Liver (tissue), 9 donors: ENCODE measurements around the gene PKN2. TPM values are rescaled to one million over a fixed set of nuclear protein-coding genes. Genes with fewer than 3 reads are reported as not detected.
"Not testable (repeated sequence)": the region's sequence is repeated elsewhere in the genome, so short reads cannot be mapped to it uniquely, and the experiment has no call there.

Source experiments
- DNase-seq: peaks from one replicate; pipeline ENCODE4 v3.0.0-alpha.2; 2017; ENCODE audit warnings: low spot score
- H3K27ac ChIP-seq, 2 donors: one replicate each; pipeline ENCODE4 v1.7.0; 2013; ENCODE audit warnings: inconsistent platforms in 2 of 2, low read length in 2 of 2, control low read depth in 1 of 2, low read depth in 1 of 2, mild to moderate bottlenecking in 1 of 2
- H3K27me3 ChIP-seq, 4 donors: one replicate each; pipeline versions ENCODE4 v1.6.1 to v1.7.0; 2013; ENCODE audit warnings: low read length in 3 of 4, inconsistent platforms in 1 of 4, mild to moderate bottlenecking in 1 of 4, moderate library complexity in 1 of 4; ENCODE audit not compliant: control insufficient read depth in 4 of 4, insufficient read depth in 4 of 4
- H3K36me3 ChIP-seq, 4 donors: one replicate each; pipeline versions ENCODE4 v1.6.1 to v1.7.0; 2013; ENCODE audit warnings: low read length in 3 of 4, mild to moderate bottlenecking in 3 of 4, low read depth in 1 of 4, moderate library complexity in 1 of 4; ENCODE audit not compliant: control insufficient read depth in 4 of 4, insufficient read depth in 3 of 4
- H3K4me1 ChIP-seq, 4 donors: one replicate each; pipeline versions ENCODE4 v1.6.1 to v1.7.0; 2013; ENCODE audit warnings: low read length in 3 of 4, mild to moderate bottlenecking in 3 of 4, moderate library complexity in 1 of 4; ENCODE audit not compliant: control insufficient read depth in 4 of 4, insufficient read depth in 4 of 4
- H3K4me3 ChIP-seq, 3 donors: one replicate each; pipeline versions ENCODE4 v1.6.1 to v1.7.0; 2013; ENCODE audit warnings: low read length in 3 of 3, control low read depth in 1 of 3, low read depth in 1 of 3, mild to moderate bottlenecking in 1 of 3
- H3K9ac ChIP-seq, 2 donors: one replicate each; pipeline ENCODE4 v1.7.0; 2013; ENCODE audit warnings: low read length in 2 of 2, mild to moderate bottlenecking in 2 of 2, moderate library complexity in 2 of 2, control low read depth in 1 of 2, low read depth in 1 of 2
- H3K9me3 ChIP-seq, 4 donors: one replicate each; pipeline versions ENCODE4 v1.6.1 to v1.7.0; 2013; ENCODE audit warnings: low read length in 3 of 4; ENCODE audit not compliant: control insufficient read depth in 4 of 4
- ATF3 ChIP-seq: IDR thresholded peaks from 2 replicates; pipeline ENCODE4 v1.6.1; 2016; ENCODE audit warnings: antibody characterized with exemption
- CTCF ChIP-seq: fragments of 150-350 bp; IDR thresholded peaks from 2 replicates; pipeline ENCODE4 v1.5.1; 2017; ENCODE audit warnings: improper control_type of control experiment, low read depth, low read length; ENCODE audit not compliant: missing input control
- FOXA1 ChIP-seq: IDR thresholded peaks from 2 replicates; pipeline ENCODE4 v1.6.1; 2016; ENCODE audit warnings: antibody characterized with exemption
- FOXA2 ChIP-seq: IDR thresholded peaks from 2 replicates; pipeline ENCODE4 v1.6.1; 2016; ENCODE audit warnings: antibody characterized with exemption
- GABPA ChIP-seq, 2 donors: IDR thresholded peaks in 1 of 2; conservative IDR thresholded peaks in 1 of 2; 2 replicates each; pipeline ENCODE4 v1.6.1; 2016; ENCODE audit warnings: antibody characterized with exemption in 2 of 2, mild to moderate bottlenecking in 1 of 2, moderate library complexity in 1 of 2
- HNF4G ChIP-seq: IDR thresholded peaks from 2 replicates; pipeline ENCODE4 v1.6.1; 2016; ENCODE audit warnings: antibody characterized with exemption
- JUND ChIP-seq, 2 donors: IDR thresholded peaks; 2 replicates each; pipeline ENCODE4 v1.6.1; 2016; ENCODE audit warnings: antibody characterized with exemption in 2 of 2
- MAX ChIP-seq: IDR thresholded peaks from 2 replicates; pipeline ENCODE4 v1.6.1; 2016; ENCODE audit warnings: antibody characterized with exemption
- NR2F2 ChIP-seq: IDR thresholded peaks from 2 replicates; pipeline ENCODE4 v1.6.1; 2016; ENCODE audit warnings: antibody characterized with exemption
- RAD21 ChIP-seq, 2 donors: IDR thresholded peaks; 2 replicates each; pipeline ENCODE4 v1.6.1; 2016; ENCODE audit warnings: antibody characterized with exemption in 2 of 2, mild to moderate bottlenecking in 2 of 2
- REST ChIP-seq: IDR thresholded peaks from 2 replicates; pipeline ENCODE4 v1.6.1; 2016; ENCODE audit warnings: antibody characterized with exemption, mild to moderate bottlenecking
- RXRA ChIP-seq, 2 donors: IDR thresholded peaks; 2 replicates each; pipeline ENCODE4 v1.6.1; 2017 to 2018; ENCODE audit warnings: antibody characterized with exemption in 2 of 2, mild to moderate bottlenecking in 1 of 2
- SP1 ChIP-seq: IDR thresholded peaks from 2 replicates; pipeline ENCODE4 v1.6.1; 2018; ENCODE audit warnings: antibody characterized with exemption, mild to moderate bottlenecking
- TAF1 ChIP-seq: conservative IDR thresholded peaks from 2 replicates; pipeline ENCODE4 v1.6.1; 2016; ENCODE audit warnings: antibody characterized with exemption, mild to moderate bottlenecking
- ZBTB33 ChIP-seq: IDR thresholded peaks from 2 replicates; pipeline ENCODE4 v1.6.1; 2016; ENCODE audit warnings: antibody characterized with exemption
- WGBS: extraction: QIAGEN DNeasy Blood & Tissue Kit; methylation state at CpG from one replicate; pipeline ENCODE4 v1.1.7; 2013; 5-methylcytosine and 5-hydroxymethylcytosine counted together
- polyA plus RNA-seq, 2 donors: library from polyadenylated mRNA; stranded (reverse) in 1 of 2; unstranded in 1 of 2; fragments of 200-250 nt in 1 of 2; fragments of >200 nt in 1 of 2; fragmentation: Nextera tagmentation in 1 of 2; extraction: Ambion mirVana in 1 of 2; gene quantifications; one replicate each; pipeline versions ENCODE4 v1.2.1 to v1.2.3, GENCODE V29; 2013 to 2015
- total RNA-seq, 2 donors: library from RNA; depleted of rRNA; stranded (reverse); fragments of >200 nt; gene quantifications; one replicate each; pipeline ENCODE4 v1.2.3, GENCODE V29; 2014
- donor health status: healthy.
- donor health status: healthy.
- donor health status: healthy.
- donor health status: healthy.
- donor health status: healthy.

Gene PKN2
- total and polyA plus RNA-seq, 4 donors, result 4.4 to 20.7 (median 13.3) TPM

GRCh38 chr1:88701275-88701674 is 17.2 kb downstream of the PKN2 start:
- Histone ChIP-seq H3K4me1 (peaks cover 0 to 8% (median 3%) of the 10 kb centered on the region in 4 donors), H3K36me3 (no peaks in the 10 kb centered on the region), H3K9me3 (no peaks in the 10 kb centered on the region), H3K9ac (no peak overlapping the region), H3K4me3 (no peak overlapping the region), H3K27me3 (no peaks in the 10 kb centered on the region), H3K27ac (no peak overlapping the region)
- 55% methylated on average over 2 of the region's 2 CpGs for WGBS
- no peak for DNase-seq
- TF ChIP-seq JUND (IDR thresholded peaks at IDR 0.05) (no peak), RAD21 (IDR thresholded peaks at IDR 0.05) (no peak)

GRCh38 chr1:88701793-88702192 is 17.7 kb downstream of the PKN2 start:
- 85% methylated on average over 5 of the region's 5 CpGs for WGBS
- not testable (repeated sequence) for H3K9ac ChIP-seq, H3K4me1 ChIP-seq, H3K4me3 ChIP-seq, H3K9me3 ChIP-seq, DNase-seq, H3K36me3 ChIP-seq, H3K27me3 ChIP-seq
- peak overlapping the region in 1 of 2 donors; percentile 20 for H3K27ac ChIP-seq

GRCh38 chr1:88708011-88708410 is 23.9 kb downstream of the PKN2 start:
- no peak for DNase-seq
- Histone ChIP-seq H3K36me3 (peaks cover 0 to 2% (median 1%) of the 10 kb centered on the region in 4 donors), H3K9ac (no peak overlapping the region), H3K4me1 (peaks cover 0 to 6% (median 0%) of the 10 kb centered on the region in 4 donors), H3K27ac (no peak overlapping the region), H3K27me3 (no peaks in the 10 kb centered on the region), H3K4me3 (no peak overlapping the region), H3K9me3 (no peaks in the 10 kb centered on the region)
- WGBS, result 96% methylated on average over 2 of the region's 2 CpGs
- TF ChIP-seq HNF4G (no peak), ZBTB33 (no peak), GABPA (IDR thresholded peaks at IDR 0.05 in 1 of 2, conservative IDR thresholded peaks at IDR 0.05 in 1 of 2) (no peak), RAD21 (IDR thresholded peaks at IDR 0.05) (no peak), ATF3 (no peak), TAF1 (no peak), FOXA1 (no peak), NR2F2 (no peak), CTCF (no peak), JUND (IDR thresholded peaks at IDR 0.05) (no peak), REST (no peak), MAX (no peak), SP1 (no peak), FOXA2 (no peak), RXRA (IDR thresholded peaks at IDR 0.05) (no peak)

GRCh38 chr1:88712907-88713306 is 28.8 kb downstream of the PKN2 start:
- H3K9ac ChIP-seq, H3K27ac ChIP-seq, H3K9me3 ChIP-seq, H3K4me3 ChIP-seq, H3K4me1 ChIP-seq, H3K27me3 ChIP-seq, DNase-seq, H3K36me3 ChIP-seq: not testable (repeated sequence)
- 95% methylated on average over 1 of the region's 1 CpG for WGBS
